Fibroblast of skin of right biceps (primary cell): ENCODE results near the gene DBP.

Source experiments
- DNase-seq: peaks from one replicate; pipeline ENCODE4 v3.0.0-alpha.2; 2013

The DBP gene

GRCh38 chr19:48624791-48625723 lies 12.1 kb downstream of the DBP start:
- no peak for DNase-seq

DNA sequence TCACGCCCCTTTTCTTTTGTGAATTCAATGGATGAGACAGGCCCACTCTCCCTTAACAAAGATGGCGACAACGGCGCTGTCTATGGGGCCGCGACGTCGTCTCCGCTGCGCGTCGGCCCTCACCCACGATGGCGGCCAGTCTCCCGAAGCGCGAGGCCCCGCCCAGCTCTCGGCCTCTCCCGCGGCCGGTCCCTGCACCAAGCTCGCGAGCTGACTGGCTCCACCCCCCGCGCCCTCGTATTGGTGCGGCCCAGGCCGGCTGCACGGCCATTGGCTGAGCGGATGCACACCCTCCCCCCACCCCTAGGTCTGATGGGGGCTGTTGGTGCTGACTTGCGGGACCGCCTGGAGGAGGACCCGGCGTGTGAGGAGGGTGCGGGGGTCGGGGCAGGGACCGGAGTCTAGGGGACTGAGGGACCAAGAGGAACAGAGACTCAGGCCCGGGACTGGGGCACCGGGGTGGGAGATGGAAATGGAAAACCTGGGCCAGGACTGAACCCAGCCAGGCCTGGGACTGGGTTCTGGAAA lies 13.0 kb downstream of the DBP start:
- DNase-seq: peak; percentile 98

- no peak for DNase-seq
Observed at GRCh38 chr19:48623556-48624066, 13.6 kb downstream of the DBP start.

- DNase-seq: no peak
Observed at GRCh38 chr19:48619692-48620585, 17.2 kb downstream of the DBP start.

DNA sequence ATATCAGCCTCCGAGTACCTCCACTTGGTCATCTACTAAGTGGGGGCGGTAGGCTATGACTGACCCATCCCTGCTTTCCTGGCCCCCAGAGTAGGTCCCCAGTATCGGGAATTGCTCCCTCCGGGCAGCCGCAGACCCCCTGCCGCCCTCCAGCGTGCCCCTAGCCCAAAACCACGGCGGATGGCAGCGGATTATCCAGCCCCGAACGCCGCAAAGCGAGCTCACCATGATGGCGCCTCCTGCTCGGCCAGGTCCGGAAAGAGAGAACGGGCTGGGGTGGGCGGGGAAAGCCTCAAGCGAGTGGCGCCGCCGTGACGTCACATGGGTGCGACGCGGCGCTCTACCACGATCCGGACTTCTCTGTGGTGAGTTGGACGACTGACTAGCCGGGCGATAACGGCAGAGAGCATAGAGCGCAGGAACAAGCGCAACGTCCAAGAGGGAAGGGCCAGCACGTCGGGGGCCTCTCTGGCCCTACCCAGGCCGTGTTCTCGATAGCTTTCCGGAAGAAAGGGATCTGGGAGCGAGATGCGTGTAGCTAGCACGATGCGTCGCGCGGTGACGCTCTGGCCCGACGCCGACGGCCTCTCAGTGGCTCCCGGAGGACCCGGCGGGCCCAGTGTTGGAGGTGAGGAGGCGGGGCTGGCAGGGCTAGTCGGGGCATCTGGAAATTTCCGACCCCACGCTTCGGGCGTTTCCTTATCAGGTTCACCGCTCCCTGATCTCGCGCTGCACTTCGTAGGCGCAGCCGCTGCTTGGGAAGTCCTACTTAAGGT lies 18.1 kb downstream of the DBP start, which contains the start of the genes RPL18 and SPHK2:
TSS of gene RPL18 (minus strand) at position 263 of the 776 bp plus-strand sequence. CDS start at position 228, 35 bp downstream.
TSS of gene SPHK2 (plus strand) at position 591 of the 776 bp plus-strand sequence. CDS start 1,009 bp downstream, outside the sequence.
- DNase-seq: peak; percentile 100

DNA sequence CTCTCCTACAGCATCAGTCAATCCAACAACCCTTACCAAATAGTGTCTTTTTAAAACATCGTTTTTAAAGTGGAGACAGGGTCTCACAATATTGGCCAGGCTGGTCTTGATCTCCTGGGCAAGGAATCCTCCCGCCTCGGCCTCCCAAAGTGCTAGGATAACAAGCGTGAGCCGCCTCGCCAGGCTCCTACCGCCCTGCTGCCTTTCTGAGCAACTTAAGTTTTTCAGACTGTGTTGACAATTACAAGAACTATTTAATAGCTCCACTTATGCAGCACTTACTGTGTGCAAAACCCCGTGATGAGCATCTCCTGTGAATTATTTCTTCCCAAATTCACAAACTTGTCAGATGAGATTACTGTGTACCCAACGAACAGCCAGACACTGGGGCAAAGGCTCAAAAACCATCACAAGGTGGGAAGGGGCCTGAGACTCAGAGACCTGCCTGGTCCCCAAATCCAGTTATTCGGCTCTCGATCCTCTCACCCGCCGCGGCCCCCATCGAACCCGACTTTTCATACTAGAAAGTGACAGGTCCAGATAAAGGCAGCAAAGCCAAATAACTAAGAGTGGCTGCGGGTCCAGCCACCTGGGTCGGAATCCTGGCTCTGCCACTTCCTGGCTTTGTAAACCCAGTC lies 18.8 kb downstream of the DBP start:
- DNase-seq: no peak

GRCh38 chr19:48617146-48617937 lies 19.8 kb downstream of the DBP start:
- DNase-seq: no peak

DNA sequence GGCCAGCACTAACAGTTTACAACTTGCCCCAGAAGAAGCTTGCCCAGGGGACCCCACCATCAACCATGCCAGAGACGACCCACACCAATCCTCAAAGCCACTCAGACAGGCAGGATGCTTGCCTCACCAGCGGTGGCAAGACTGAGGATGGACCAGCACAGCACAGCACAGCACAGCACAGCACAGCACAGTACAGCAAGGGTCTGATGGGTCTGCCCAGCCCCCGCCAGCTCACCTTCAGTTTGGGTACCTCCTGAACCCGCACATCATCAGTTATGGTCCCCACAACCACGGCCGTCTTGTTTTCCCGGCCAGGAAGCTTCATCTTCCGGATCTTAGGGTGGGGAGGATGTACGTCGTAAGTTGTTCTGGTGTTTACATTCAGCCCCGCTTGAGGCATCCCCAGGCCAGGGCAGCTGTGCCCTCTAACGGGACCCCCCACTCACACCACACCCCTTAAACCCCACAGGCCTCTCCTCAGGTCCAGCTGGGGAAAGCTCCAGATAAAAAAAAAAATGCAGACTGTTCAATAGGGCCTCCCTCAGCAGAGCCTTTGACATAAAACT lies 20.6 kb downstream of the DBP start:
- DNase-seq: no peak

DNA sequence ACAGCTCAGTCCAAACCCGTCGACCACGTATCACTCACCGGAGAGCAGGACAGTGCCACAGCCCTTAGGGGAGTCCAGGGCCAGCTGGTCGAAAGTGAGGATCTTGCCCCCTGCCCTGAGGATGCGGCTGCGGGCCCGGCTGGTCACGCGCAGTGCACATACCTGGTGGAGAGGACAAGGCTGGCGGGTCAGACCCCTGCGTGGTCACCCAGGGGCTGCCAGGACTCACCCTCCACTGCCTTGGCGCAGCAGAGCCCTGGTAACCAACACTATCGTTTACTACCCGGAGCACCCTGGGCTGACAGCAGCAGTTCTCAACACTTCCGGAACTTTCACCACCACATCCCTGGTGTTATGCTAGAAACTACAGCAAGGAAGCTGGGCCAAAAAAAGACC lies 21.1 kb downstream of the DBP start:
- DNase-seq: no peak

- no peak for DNase-seq
Observed at GRCh38 chr19:48615231-48616040, 21.7 kb downstream of the DBP start.

GRCh38 chr19:48614436-48615230 lies 22.5 kb downstream of the DBP start, which contains the start of gene FAM83E:
TSS of gene FAM83E (minus strand) at chr19:48615076. CDS start at chr19:48613372, 1,704 bp downstream.
- no peak for DNase-seq

DNA sequence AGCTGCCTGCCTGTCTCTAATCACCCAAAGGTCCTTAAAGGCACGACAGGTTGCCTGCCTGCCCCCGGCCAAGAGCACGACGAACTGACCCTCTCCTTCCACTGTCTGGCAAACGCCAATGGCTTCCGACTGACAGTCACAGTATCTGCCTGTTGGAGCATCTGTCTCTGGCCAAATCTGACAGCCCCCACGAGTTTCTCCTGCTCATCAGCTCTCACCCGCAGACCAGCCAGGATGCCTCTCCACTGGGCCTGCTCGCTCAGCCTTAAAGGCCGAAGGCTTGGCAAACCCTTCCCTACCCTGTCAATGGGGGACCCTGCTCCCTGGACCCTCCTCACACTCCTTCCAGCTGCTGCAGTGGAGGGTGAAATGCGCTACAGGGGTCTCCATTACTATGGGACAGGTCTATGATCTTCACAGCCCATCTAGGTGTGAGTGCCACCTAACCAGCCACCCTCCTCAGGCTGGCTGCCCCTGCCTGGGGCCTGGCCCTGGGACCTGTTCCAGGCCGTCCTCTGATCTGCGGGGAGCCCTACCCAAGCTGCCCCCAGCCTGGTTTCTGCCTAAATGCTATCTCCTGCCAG lies 23.2 kb downstream of the DBP start:
- DNase-seq: no peak

DNA sequence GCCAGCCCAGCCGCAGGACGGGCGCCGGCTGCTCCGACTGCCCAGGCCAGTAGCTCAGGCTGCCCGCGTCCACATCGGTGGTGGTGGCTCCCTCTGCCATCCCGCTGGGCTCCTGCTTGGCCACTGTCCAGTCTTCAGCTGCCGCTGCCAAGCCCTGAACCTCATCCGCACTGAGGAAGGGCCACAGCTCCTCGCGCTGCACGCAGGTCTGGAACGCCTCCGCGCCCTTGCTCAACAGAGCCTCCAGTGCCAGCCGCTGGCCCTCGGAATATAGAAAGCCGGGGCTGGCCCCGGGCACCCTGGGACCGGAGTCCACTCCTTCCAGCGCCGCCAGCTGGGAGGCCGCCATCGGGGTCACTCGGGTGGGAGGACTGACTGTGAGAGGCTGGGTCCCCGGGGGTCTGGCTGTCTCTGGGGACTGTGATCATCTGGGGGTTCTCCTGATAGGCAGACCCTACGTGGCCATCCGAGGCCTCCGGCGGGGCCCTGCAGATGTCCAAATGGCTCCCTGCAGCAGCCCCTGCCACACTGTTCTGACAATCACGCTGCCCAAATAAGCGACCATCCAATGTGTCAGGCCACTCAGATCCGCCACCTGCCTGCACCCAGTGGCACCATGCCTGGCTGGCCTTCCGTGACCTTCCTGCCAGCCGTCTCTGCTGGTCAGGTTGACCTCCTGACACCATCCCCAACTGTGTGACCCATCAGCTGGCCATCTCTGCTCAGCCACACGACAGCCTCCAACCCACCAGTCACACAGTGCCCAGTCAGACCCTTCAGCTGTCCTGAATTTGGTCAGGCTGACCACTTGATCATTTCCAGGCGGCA lies 23.9 kb downstream of the DBP start:
- no peak for DNase-seq

DNA sequence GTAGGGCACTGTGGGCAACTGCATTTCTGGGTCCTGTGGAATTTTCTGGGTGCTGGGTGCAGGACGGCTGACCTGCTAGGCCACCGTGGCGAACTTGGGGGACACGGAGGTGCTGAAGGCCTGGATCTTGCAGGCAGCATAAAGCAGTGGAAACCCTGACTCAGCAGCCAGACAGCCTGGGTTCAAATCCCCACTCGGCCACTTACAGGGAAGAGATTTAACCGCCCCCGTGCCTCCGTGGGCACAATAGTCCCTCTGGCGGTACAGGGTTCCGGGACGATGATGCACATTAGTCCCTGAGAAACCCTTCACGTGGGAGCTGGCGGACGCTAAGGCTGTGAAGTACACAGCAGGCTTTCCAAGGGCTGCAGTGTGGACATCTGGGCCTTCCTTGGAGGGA lies 25.3 kb downstream of the DBP start:
- DNase-seq: no peak

DNA sequence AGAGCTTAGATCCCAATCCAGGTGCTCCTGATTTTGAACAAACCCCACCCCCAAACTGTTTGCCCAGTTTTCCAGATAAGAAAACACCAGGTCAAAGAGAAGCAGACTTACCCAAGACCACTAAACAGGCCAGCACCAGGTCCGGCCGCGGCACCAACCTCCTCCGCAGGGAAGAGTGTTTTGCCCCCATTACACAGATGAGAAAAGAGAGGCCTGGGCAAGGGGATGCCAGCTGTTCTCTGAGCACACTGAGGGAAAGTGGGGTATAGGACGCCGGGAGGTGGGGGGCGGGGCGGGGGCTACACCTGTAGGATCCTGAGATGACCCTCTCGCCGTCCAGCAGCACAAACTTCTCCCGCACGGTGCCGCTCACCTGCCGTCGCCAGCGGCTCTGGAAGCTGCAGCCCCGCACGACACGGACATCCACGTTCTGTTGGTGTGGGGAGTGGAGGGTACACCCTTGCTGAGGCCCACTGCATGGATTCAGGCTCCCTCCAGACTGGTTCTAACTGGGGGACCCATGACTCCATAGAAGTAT lies 27.5 kb downstream of the DBP start:
- no peak for DNase-seq

- peak; percentile 51 for DNase-seq
Observed at GRCh38 chr19:48608798-48609263, 28.3 kb downstream of the DBP start.

- DNase-seq: no peak
Observed at GRCh38 chr19:48607359-48607755, 29.8 kb downstream of the DBP start.
